Natural killer cell (primary cell): Measurements from ENCODE around the gene C1orf115. TPM values are rescaled to one million over a fixed set of nuclear protein-coding genes. Genes with fewer than 3 reads are reported as not detected.
A peak's percentile ranks its signal among the peaks of the same experiment; 100 is the strongest.

Experiments
- ATAC-seq, 3 donors: fragments of 150-1000 bp in 2 of 3; fragments of 200-7000 bp in 1 of 3; cut with Tn5 transposase; 1 replicate in 1 of 3; 2 replicates in 2 of 3; pipeline ENCODE4 v1.10.0; 2021; ENCODE audit warnings: mild to moderate bottlenecking in 2 of 3, moderate library complexity in 2 of 3
- DNase-seq, 2 donors: peaks; one replicate each; pipeline versions ENCODE4 v3.0.0 to v3.0.0-alpha.2; 2013 to 2021; ENCODE audit warnings: mixed read lengths in 1 of 2
- H3K27ac ChIP-seq: one replicate; pipeline ENCODE4 v1.5.1; 2013; ENCODE audit warnings: mild to moderate bottlenecking, low read length
- H3K27me3 ChIP-seq: one replicate; pipeline ENCODE4 v1.6.1; 2013; ENCODE audit warnings: low read length; ENCODE audit not compliant: control insufficient read depth, insufficient read depth
- H3K36me3 ChIP-seq: one replicate; pipeline ENCODE4 v1.6.1; 2013; ENCODE audit warnings: low read length; ENCODE audit not compliant: control insufficient read depth, insufficient read depth
- H3K4me1 ChIP-seq: one replicate; pipeline ENCODE4 v1.6.1; 2013; ENCODE audit warnings: low read length; ENCODE audit not compliant: control insufficient read depth, insufficient read depth
- H3K4me3 ChIP-seq: one replicate; pipeline ENCODE4 v1.5.1; 2013; ENCODE audit warnings: low read length
- H3K9me3 ChIP-seq: one replicate; pipeline ENCODE4 v1.6.1; 2013; ENCODE audit warnings: low read length; ENCODE audit not compliant: control insufficient read depth, insufficient read depth
- H3K27ac Mint-ChIP-seq, 2 donors: one replicate each; pipeline ENCODE4 v1.8.0; 2022; ENCODE audit warnings: mild to moderate bottlenecking in 2 of 2, mixed read lengths in 2 of 2, moderate library complexity in 1 of 2
- H3K27me3 Mint-ChIP-seq, 2 donors: one replicate each; pipeline ENCODE4 v1.8.0; 2022; ENCODE audit warnings: low read depth in 2 of 2, mixed read lengths in 2 of 2
- H3K36me3 Mint-ChIP-seq: one replicate; pipeline ENCODE4 v1.8.0; 2022; ENCODE audit warnings: mixed read lengths
- H3K4me1 Mint-ChIP-seq, 2 donors: one replicate each; pipeline ENCODE4 v1.8.0; 2022; ENCODE audit warnings: mixed read lengths in 2 of 2
- H3K4me3 Mint-ChIP-seq: one replicate; pipeline ENCODE4 v1.8.0; 2022; ENCODE audit warnings: mild to moderate bottlenecking, moderate library complexity, mixed read lengths
- H3K9me3 Mint-ChIP-seq, 2 donors: one replicate each; pipeline ENCODE4 v1.8.0; 2022; ENCODE audit warnings: mixed read lengths in 2 of 2
- CTCF ChIP-seq: fragments of 200-600 bp; IDR thresholded peaks from one replicate; pipeline ENCODE4 v1.8.0; 2022; ENCODE audit warnings: antibody characterized with exemption
- WGBS: methylation state at CpG from one replicate; pipeline ENCODE4 v1.1.7; 2013; ENCODE audit warnings: missing lambda C conversion rate; ENCODE audit not compliant: insufficient coverage; 5-methylcytosine and 5-hydroxymethylcytosine counted together
- intact Hi-C: fragments of 100-400 bp; cut with micrococcal nuclease; formaldehyde crosslinking; loops from one replicate; pipeline ENCODE4 v1.14.2; 2022
- total RNA-seq, 4 donors: library from RNA; stranded (reverse); fragments of 120-200 nt in 1 of 4; gene quantifications; one replicate each; pipeline versions ENCODE4 v1.2.3 to v1.2.4, GENCODE V29; 2013 to 2022

Gene C1orf115
- total RNA-seq, 3 donors from 2014 or later (not counting 1 experiment from before 2014, with no cell fraction given): 0.33 to 1.3 (median 0.75) TPM

GRCh38 chr1:220747437-220748088 is 57.4 kb downstream of the C1orf115 start:
- Histone ChIP-seq H3K36me3 (no peaks in the 10 kb centered on the region), H3K27ac (no peak overlapping the region), H3K4me3 (peak overlapping the region; percentile 19), H3K27me3 (peaks cover 29% of the 10 kb centered on the region), H3K9me3 (no peaks in the 10 kb centered on the region), H3K4me1 (peaks cover 10% of the 10 kb centered on the region)
- H3K4me1 Mint-ChIP-seq: peaks cover 6 to 9% of the 10 kb centered on the region in 2 donors
- H3K27ac Mint-ChIP-seq: no peak overlapping the region
- peak overlapping the region; percentile 79 for H3K4me3 Mint-ChIP-seq
- H3K36me3 Mint-ChIP-seq: no peaks in the 10 kb centered on the region
- no peak for TF ChIP-seq CTCF
- ATAC-seq (peak in 1 of 3 donors; percentile 16), DNase-seq (no peak)
- WGBS: 41% methylated on average over 18 of the region's 18 CpGs
- no peaks in the 10 kb centered on the region for H3K9me3 Mint-ChIP-seq
- intact Hi-C loops: no loop called here
- H3K27me3 Mint-ChIP-seq: peaks cover 50 to 60% of the 10 kb centered on the region in 2 donors

GRCh38 chr1:220748089-220748934 is 58.1 kb downstream of the C1orf115 start, which contains the start of gene MTARC2:
TSS of gene MTARC2 (plus strand) at chr1:220748322. CDS start at chr1:220748532, 210 bp downstream.
- intact Hi-C loops: no loop called here
- Mint-ChIP-seq H3K9me3 (no peaks in the 10 kb centered on the region), H3K4me3 (peak within 1 kb of the TSS; percentile 79), H3K27ac (no peak within 1 kb of the TSS), H3K4me1 (peaks cover 6 to 9% of the 10 kb centered on the region in 2 donors), H3K36me3 (no peaks in the 10 kb centered on the region), H3K27me3 (peaks cover 50 to 60% of the 10 kb centered on the region in 2 donors)
- H3K27me3 ChIP-seq: peaks cover 29% of the 10 kb centered on the region
- ATAC-seq: peak; percentile 60 to 83 (median 65)
- TF ChIP-seq CTCF: no peak
- no peak for DNase-seq
- H3K36me3 ChIP-seq: no peaks in the 10 kb centered on the region
- 5% methylated on average over 77 of the region's 77 CpGs for WGBS
- H3K4me3 ChIP-seq: peak within 1 kb of the TSS; percentile 19
- H3K4me1 ChIP-seq: peaks cover 10% of the 10 kb centered on the region
- H3K27ac ChIP-seq: no peak within 1 kb of the TSS
- H3K9me3 ChIP-seq: no peaks in the 10 kb centered on the region

Other genes starting within 250 kb of the C1orf115 start
- under 1 TPM in 1 of 3 donors, not detected in 2; 0.13 TPM for gene MARK1, start 162.2 kb upstream of the C1orf115 start, total RNA-seq
- gene MTARC2, start 58.0 kb downstream of the C1orf115 start, total RNA-seq: 1 to 10 TPM in 1 of 3 donors, under 1 TPM in 2; 0.33 to 1.7 (median 0.45) TPM
- gene MTARC1, start 96.5 kb downstream of the C1orf115 start, total RNA-seq: 1 to 10 TPM in 1 of 3 donors, under 1 TPM in 1, not detected in 1; 0.52 to 2.5 TPM
- gene HLX, start 189.1 kb downstream of the C1orf115 start, total RNA-seq: 10 to 100 TPM in 1 of 3 donors, 1 to 10 TPM in 1, under 1 TPM in 1; 0.93 to 19.3 (median 1.0) TPM